D721Med (cell line): Measurements from ENCODE around the gene SPDYE17.
"Not testable (repeated sequence)": the region's sequence is repeated elsewhere in the genome, so short reads cannot be mapped to it uniquely, and the experiment has no call there.

Experiments used
- DNase-seq: peaks from one replicate; pipeline ENCODE4 v3.0.0; 2011; ENCODE audit warnings: low spot score; ENCODE audit not compliant: insufficient read length
- FAIRE-seq: peaks from 2 replicates; lab custom pipeline; 2011; peaks lifted over from hg19 to GRCh38; lab: Jason Lieb, UNC

The SPDYE17 gene

DNA sequence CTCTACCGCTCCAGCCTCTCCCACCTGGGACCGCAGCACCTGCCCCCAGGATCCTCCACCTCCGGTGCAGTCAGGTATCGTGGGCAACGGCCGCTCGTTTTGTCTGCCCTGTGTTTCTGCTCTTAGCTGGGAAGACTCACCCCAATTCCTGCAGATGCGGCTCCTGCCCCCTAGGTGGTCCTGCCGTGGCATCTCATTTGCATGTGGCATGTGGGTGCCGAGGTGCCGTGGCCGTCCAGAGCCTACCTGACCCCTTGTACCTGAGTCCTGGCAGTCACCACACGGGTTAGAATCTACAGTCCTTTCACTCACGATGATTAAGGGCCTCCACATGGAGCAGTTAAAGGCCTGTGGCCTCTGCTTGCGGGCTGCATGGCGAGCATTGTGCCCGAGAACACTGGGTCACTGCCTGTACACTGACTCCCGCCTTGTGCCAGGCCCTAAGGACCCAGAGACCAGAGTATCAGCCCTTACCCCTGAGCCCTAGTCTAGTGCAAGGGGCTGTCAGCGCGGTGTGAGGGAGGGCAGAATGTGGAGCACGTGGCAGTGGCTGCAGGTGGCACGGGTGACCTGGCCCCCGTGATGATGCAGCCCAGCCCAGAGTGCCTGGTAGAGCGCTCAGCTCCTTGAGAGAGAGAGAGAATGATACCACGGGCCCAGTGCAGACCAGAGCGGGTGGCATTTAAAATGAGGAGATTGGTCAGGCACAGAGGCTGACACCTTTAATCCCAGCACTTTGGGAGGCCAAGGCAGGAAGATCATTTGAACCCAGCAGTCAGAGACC is 50.8 kb downstream of the SPDYE17 start:
- FAIRE-seq, DNase-seq: not testable (repeated sequence)

DNA sequence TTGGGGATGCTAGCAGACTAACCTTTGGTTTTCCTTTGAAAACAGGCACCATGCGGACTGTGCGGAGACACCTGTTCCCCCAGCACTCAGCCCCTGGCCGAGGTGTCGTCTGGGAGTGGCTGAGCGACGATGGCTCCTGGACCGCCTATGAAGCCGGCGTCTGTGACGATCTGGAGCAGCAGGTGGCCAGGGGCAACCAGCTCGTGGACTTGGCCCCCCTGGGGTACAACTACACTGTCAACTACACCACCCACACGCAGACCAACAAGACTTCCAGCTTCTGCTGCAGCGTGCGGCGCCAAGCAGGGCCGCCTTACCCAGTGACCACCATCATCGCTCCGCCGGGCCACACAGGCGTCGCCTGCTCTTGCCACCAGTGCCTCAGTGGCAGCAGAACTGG is 51.6 kb downstream of the SPDYE17 start:
- not testable (repeated sequence) for DNase-seq, FAIRE-seq

DNA sequence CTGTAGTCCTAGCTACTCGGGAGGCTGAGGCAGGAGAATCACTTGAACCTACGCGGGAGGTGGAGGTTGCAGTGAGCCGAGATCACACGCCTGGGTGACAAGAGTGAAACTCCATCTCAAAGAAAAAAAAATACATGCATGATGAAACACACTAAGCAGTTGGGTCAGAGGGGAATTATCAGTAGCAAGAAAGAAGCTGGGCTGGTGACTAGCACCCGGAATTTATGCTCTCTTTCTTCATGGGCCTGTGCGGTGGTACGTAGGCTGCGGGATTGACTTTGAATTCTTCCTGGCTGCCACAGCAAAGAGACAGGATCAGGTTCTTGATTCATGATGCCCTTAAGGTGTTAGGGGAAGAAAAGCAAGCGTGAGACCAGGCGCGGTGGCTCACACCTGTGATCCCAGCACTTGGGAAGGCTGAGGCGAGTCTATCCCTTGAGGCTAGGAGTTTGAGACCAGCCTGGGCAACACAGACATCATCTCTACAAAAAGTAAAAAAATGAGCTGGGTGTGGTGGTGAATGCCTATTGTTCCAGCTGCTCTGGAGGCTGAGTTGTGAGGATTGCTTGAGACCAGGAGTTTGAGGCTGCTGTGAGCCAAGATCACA is 54.3 kb downstream of the SPDYE17 start:
- not testable (repeated sequence) for FAIRE-seq, DNase-seq

DNA sequence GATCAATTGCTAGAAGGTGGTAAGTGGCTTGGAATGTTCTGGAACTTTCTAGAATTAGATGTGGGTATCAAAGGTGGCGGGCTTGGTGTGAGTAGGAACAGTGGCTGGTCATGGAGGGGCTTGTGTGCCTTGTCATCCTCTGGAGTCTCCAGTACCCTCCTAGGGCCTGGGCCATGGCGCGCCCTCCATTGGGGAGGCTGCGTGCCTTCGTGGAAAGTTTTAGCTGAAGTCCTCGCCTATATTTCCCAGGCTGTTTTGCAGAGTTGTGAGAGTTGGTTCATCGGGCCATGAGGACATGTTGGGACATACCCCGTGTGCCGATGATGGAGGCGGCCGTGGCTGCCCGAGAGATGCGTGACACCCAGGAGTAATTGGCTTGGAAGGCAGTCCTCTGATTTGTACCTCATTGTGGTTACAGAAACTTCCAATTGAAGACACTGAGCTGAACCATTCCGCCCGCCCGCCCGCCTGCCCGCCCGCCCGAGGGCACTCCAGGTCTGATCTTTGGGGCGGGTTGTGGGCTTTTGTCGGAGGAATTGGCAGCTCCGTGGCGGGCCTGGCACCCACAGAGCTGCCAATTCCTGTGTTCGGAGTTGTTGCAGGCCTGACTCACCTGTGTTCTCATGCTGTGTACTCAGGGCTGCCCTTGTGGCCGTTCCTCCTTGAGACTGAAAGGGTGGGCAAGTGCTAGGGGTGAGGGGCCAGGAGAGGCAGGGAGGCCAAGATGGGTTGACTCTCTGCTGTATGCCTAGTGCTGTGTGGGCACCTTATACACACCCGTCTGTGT is 57.2 kb downstream of the SPDYE17 start:
- not testable (repeated sequence) for FAIRE-seq, DNase-seq

DNA sequence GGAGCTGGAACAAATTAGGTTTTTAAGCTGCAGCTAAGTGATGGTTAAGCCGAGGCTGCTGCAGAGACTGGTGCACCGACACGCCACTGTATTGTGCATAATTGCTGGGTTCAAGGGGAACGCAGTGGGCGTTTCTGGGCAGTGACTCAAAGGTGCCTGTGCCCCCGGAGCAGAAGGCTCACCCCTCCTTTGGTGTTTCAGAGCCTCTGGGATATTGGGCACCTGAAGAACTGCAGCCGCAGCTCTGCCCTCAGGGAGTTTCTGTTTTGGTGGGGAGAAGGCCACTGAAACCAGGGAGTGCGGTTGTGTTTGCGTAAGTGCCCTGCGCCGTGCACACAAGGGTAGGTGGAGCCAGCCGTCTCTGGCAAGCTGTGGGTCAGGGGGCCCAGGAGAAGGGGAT is 57.8 kb downstream of the SPDYE17 start:
- not testable (repeated sequence) for DNase-seq, FAIRE-seq

DNA sequence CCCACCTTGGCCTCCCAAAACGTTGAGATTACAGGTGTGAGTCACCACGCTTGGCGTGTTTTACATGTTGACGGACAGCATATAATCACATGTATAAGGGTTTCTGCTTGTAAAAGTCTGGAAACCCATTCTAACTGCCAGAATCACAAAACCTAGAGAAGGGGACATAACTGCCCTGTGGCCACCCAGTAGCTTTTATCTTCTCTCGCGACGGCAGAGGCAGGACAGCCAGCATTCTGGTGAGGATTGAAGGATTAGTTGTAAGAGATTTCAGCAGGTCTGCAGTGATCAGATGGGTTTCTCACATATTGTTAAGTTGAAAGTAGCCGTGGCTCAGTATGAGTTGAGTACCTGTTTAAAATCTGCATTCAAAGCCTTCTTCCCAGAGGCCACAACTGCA is 59.8 kb downstream of the SPDYE17 start:
- not testable (repeated sequence) for FAIRE-seq, DNase-seq
